CD4-positive, alpha-beta T cell treated with Interleukin-1 beta for 1 hour (primary cell): ENCODE data around the gene MEGF6.

Experiments
- DNase-seq, 2 donors: peaks; one replicate each; pipeline ENCODE4 v3.0.0-alpha.2; 2020 to 2022

The MEGF6 gene

GRCh38 chr1:3550511-3551289 is 60.6 kb downstream of the MEGF6 start:
- DNase-seq = no peak

GRCh38 chr1:3548895-3549294 is 62.4 kb downstream of the MEGF6 start:
- no peak for DNase-seq

- no peak for DNase-seq
Measured at GRCh38 chr1:3548156-3548893, 63.0 kb downstream of the MEGF6 start.

- no peak for DNase-seq
Measured at GRCh38 chr1:3547055-3548005, 64.0 kb downstream of the MEGF6 start.

- no peak for DNase-seq
Measured at GRCh38 chr1:3546048-3546384, 65.3 kb downstream of the MEGF6 start.

- DNase-seq = no peak
Measured at GRCh38 chr1:3545363-3546047, 65.8 kb downstream of the MEGF6 start.

- no peak for DNase-seq
Measured at GRCh38 chr1:3544040-3544977, 67.0 kb downstream of the MEGF6 start.

- DNase-seq = no peak
Measured at GRCh38 chr1:3543076-3544039, 68.0 kb downstream of the MEGF6 start.

- DNase-seq = no peak
Measured at GRCh38 chr1:3542676-3543075, 68.6 kb downstream of the MEGF6 start.

GRCh38 chr1:3541936-3542335 is 69.4 kb downstream of the MEGF6 start:
- DNase-seq = no peak

- DNase-seq = no peak
Measured at GRCh38 chr1:3541465-3541864, 69.8 kb downstream of the MEGF6 start.

- no peak for DNase-seq
Measured at GRCh38 chr1:3540876-3541275, 70.4 kb downstream of the MEGF6 start.

GRCh38 chr1:3539707-3540425 is 71.4 kb downstream of the MEGF6 start:
- no peak for DNase-seq

GRCh38 chr1:3537359-3537758 is 73.9 kb downstream of the MEGF6 start:
- no peak for DNase-seq

GRCh38 chr1:3536420-3537195 is 74.7 kb downstream of the MEGF6 start:
- DNase-seq = no peak

GRCh38 chr1:3535732-3536131 is 75.6 kb downstream of the MEGF6 start:
- no peak for DNase-seq

- DNase-seq = no peak
Measured at GRCh38 chr1:3534803-3535637, 76.3 kb downstream of the MEGF6 start.
